Fibroblast of lung (primary cell): ENCODE measurements around the gene EFCAB14. TPM values are rescaled to one million over a fixed set of nuclear protein-coding genes. Genes with fewer than 3 reads are reported as not detected.
"Not testable (repeated sequence)": the region's sequence is repeated elsewhere in the genome, so short reads cannot be mapped to it uniquely, and the experiment has no call there.

Experiments used
- DNase-seq, 2 donors: peaks; one replicate each; pipeline versions ENCODE4 v3.0.0 to v3.0.0-alpha.2; 2010; ENCODE audit warnings: low read depth in 2 of 2
- H2AFZ ChIP-seq: 2 replicates; pipeline ENCODE4 v1.5.1; 2012; ENCODE audit warnings: low read length, control low read depth, inconsistent platforms
- H3K27ac ChIP-seq: 2 replicates; pipeline ENCODE4 v1.5.1; 2011; ENCODE audit warnings: low read length, control low read depth; ENCODE audit not compliant: insufficient read depth
- H3K27me3 ChIP-seq: 2 replicates; pipeline ENCODE4 v1.5.1; 2011; ENCODE audit warnings: mild to moderate bottlenecking, low read length; ENCODE audit not compliant: control insufficient read depth, insufficient read depth
- H3K36me3 ChIP-seq: 2 replicates; pipeline ENCODE4 v1.5.1; 2011; ENCODE audit warnings: low read length; ENCODE audit not compliant: control insufficient read depth, insufficient read depth
- H3K4me1 ChIP-seq: 2 replicates; pipeline ENCODE4 v1.5.1; 2011; ENCODE audit warnings: low read length; ENCODE audit not compliant: control insufficient read depth, insufficient read depth; ENCODE audit errors: extremely low read depth
- H3K4me2 ChIP-seq: 2 replicates; pipeline ENCODE4 v1.5.1; 2011; ENCODE audit warnings: low read length, control low read depth; ENCODE audit not compliant: insufficient read depth; ENCODE audit errors: extremely low read depth
- H3K4me3 ChIP-seq, 4 experiments: fragments of 200-600 bp in 1 of 4; sonication (generic) in 1 of 4; replicated peaks in 1 of 4; 2 replicates each; pipeline ENCODE4 v1.5.1; 2011 to 2016; ENCODE audit warnings: low read length in 4 of 4, low read depth in 3 of 4, mild to moderate bottlenecking in 3 of 4, control low read depth in 2 of 4, inconsistent platforms in 1 of 4, mixed read lengths in 1 of 4; ENCODE audit not compliant: insufficient read depth in 1 of 4; ENCODE audit errors: control extremely low read depth in 1 of 4
- H3K79me2 ChIP-seq: 2 replicates; pipeline ENCODE4 v1.5.1; 2012; ENCODE audit warnings: mild to moderate bottlenecking, low read length, inconsistent platforms; ENCODE audit not compliant: control insufficient read depth, insufficient read depth
- H3K9ac ChIP-seq: 2 replicates; pipeline ENCODE4 v1.5.1; 2011; ENCODE audit warnings: mild to moderate bottlenecking, low read length, control low read depth; ENCODE audit not compliant: insufficient read depth
- H3K9me3 ChIP-seq: 2 replicates; pipeline ENCODE4 v1.5.1; 2012; ENCODE audit warnings: low read depth, low read length; ENCODE audit not compliant: control insufficient read depth, insufficient read depth
- H4K20me1 ChIP-seq: 2 replicates; pipeline ENCODE4 v1.5.1; 2011; ENCODE audit warnings: low read length; ENCODE audit not compliant: control insufficient read depth, insufficient read depth; ENCODE audit errors: extremely low read depth
- CTCF ChIP-seq, 2 donors: IDR thresholded peaks in 1 of 2; conservative IDR thresholded peaks in 1 of 2; 1 replicate in 1 of 2; 2 replicates in 1 of 2; pipeline ENCODE4 v1.5.1; 2011 to 2012; ENCODE audit warnings: low read length in 2 of 2, control low read depth in 1 of 2, inconsistent platforms in 1 of 2, low read depth in 1 of 2, mild to moderate bottlenecking in 1 of 2
- EZH2 ChIP-seq: IDR thresholded peaks from 2 replicates; pipeline ENCODE4 v1.5.1; 2012; ENCODE audit warnings: low read length, control low read depth, mild to moderate bottlenecking; ENCODE audit errors: missing control alignments
- polyA plus RNA-seq, 2 donors: library from polyadenylated mRNA; depleted of rRNA in 1 of 2; stranded (reverse) in 1 of 2; unstranded in 1 of 2; fragments of >200 nt; gene quantifications; 2 replicates each; pipeline ENCODE4 v1.2.1, GENCODE V29; 2011 to 2012; ENCODE audit warnings: missing spikeins in 1 of 2
- total RNA-seq: library from RNA; depleted of rRNA; stranded (reverse); fragments of >200 nt; gene quantifications from 2 replicates; pipeline ENCODE4 v1.2.1, GENCODE V29; 2014

EFCAB14 gene
- total and polyA plus RNA-seq, 2 donors (not counting 1 experiment from before 2014, with no cell fraction given): 35.3 to 65.0 TPM

GRCh38 chr1:46670134-46670533 lies 48.8 kb downstream of the EFCAB14 start:
- no peaks in the 10 kb centered on the region for H3K9me3 ChIP-seq
- H4K20me1 ChIP-seq: no peaks in the 10 kb centered on the region
- no peak for TF ChIP-seq CTCF (conservative IDR thresholded peaks at IDR 0.05 in 1 of 2, IDR thresholded peaks at IDR 0.05 in 1 of 2; ENCODE audit: low read depth in 1 of 2, low read length in 2 of 2)
- no peak for TF ChIP-seq EZH2
- no peaks in the 10 kb centered on the region for H3K36me3 ChIP-seq
- DNase-seq: no peak
- H2AFZ ChIP-seq: no peak overlapping the region
- H3K9ac ChIP-seq: no peak overlapping the region
- H3K4me1 ChIP-seq: peaks cover 2% of the 10 kb centered on the region
- H3K79me2 ChIP-seq: peaks cover 8% of the 10 kb centered on the region
- H3K4me3 ChIP-seq: no peak overlapping the region
- no peak overlapping the region for H3K27ac ChIP-seq
- H3K27me3 ChIP-seq: no peaks in the 10 kb centered on the region
- no peak overlapping the region for H3K4me2 ChIP-seq

- peak within 1 kb of the TSS; percentile 84 for H3K9ac ChIP-seq
- peak within 1 kb of the TSS; percentile 95 for H2AFZ ChIP-seq
- peak within 1 kb of the TSS; percentile 97 for H3K4me2 ChIP-seq
- no peaks in the 10 kb centered on the region for H3K9me3 ChIP-seq
- peak; percentile 74 to 79 for DNase-seq
- H3K36me3 ChIP-seq: no peaks in the 10 kb centered on the region
- peaks cover 8% of the 10 kb centered on the region for H3K79me2 ChIP-seq
- H4K20me1 ChIP-seq: no peaks in the 10 kb centered on the region
- TF ChIP-seq EZH2: no peak
- no peak for TF ChIP-seq CTCF (conservative IDR thresholded peaks at IDR 0.05 in 1 of 2, IDR thresholded peaks at IDR 0.05 in 1 of 2; ENCODE audit: low read depth in 1 of 2, low read length in 2 of 2)
- no peaks in the 10 kb centered on the region for H3K27me3 ChIP-seq
- peak within 1 kb of the TSS; percentile 83 to 94 (median 90) for H3K4me3 ChIP-seq
- H3K4me1 ChIP-seq: peaks cover 2% of the 10 kb centered on the region
- peak within 1 kb of the TSS; percentile 59 for H3K27ac ChIP-seq
Measured at GRCh38 chr1:46667782-46668760, 50.8 kb downstream of the EFCAB14 start, which contains the start of gene ATPAF1. Gene ATPAF1, minus strand, starts transcription at chr1:46668364. Its CDS starts 42 bp downstream, at chr1:46668322.

- peaks cover 8% of the 10 kb centered on the region for H3K79me2 ChIP-seq
- H3K4me1 ChIP-seq: peaks cover 2% of the 10 kb centered on the region
- H3K4me2 ChIP-seq: no peak overlapping the region
- H3K9ac ChIP-seq: no peak overlapping the region
- no peaks in the 10 kb centered on the region for H3K36me3 ChIP-seq
- no peaks in the 10 kb centered on the region for H3K27me3 ChIP-seq
- H3K9me3 ChIP-seq: no peaks in the 10 kb centered on the region
- TF ChIP-seq EZH2 (no peak), CTCF (conservative IDR thresholded peaks at IDR 0.05 in 1 of 2, IDR thresholded peaks at IDR 0.05 in 1 of 2; ENCODE audit: low read depth in 1 of 2, low read length in 2 of 2) (no peak)
- no peak overlapping the region for H3K27ac ChIP-seq
- no peak overlapping the region for H3K4me3 ChIP-seq
- DNase-seq: no peak
- no peaks in the 10 kb centered on the region for H4K20me1 ChIP-seq
- H2AFZ ChIP-seq: no peak overlapping the region
Measured at GRCh38 chr1:46665983-46666382, 52.9 kb downstream of the EFCAB14 start.

GRCh38 chr1:46662919-46663318 lies 56.0 kb downstream of the EFCAB14 start:
- not testable (repeated sequence) for H4K20me1 ChIP-seq, H3K4me2 ChIP-seq, H3K79me2 ChIP-seq, H3K27ac ChIP-seq, H2AFZ ChIP-seq, H3K9me3 ChIP-seq, H3K4me1 ChIP-seq, H3K4me3 ChIP-seq, H3K9ac ChIP-seq, H3K36me3 ChIP-seq, DNase-seq, H3K27me3 ChIP-seq
